ENCODE data around the gene SPECC1L. TPM values are rescaled to one million over a fixed set of nuclear protein-coding genes. Genes with fewer than 3 reads are reported as not detected.

Gene SPECC1L
- total RNA-seq, 1 experiment from 2014 or later, result 40.8 TPM

- TF ChIP-seq EGR1 (IDR thresholded peaks at IDR 0.05; ENCODE audit: low read depth) (no peak), ZBTB33 (IDR thresholded peaks at IDR 0.05; ENCODE audit: extremely low read depth, insufficient replicate concordance, low read length) (no peak), SP1 (IDR thresholded peaks at IDR 0.05; ENCODE audit: low read depth) (no peak), RAD21 (IDR thresholded peaks at IDR 0.05; ENCODE audit: low read depth) (no peak), ZNF274 (IDR thresholded peaks at IDR 0.05; ENCODE audit: low read depth, low read length) (no peak), TCF7L2 (IDR thresholded peaks at IDR 0.05; ENCODE audit: borderline replicate concordance, extremely low read depth, insufficient read depth, insufficient read length) (no peak), CTCF (IDR thresholded peaks at IDR 0.05 in 2 of 3, conservative IDR thresholded peaks at IDR 0.05 in 1 of 3; ENCODE audit: borderline replicate concordance in 1 of 3, insufficient read depth in 1 of 3, low read depth in 2 of 3, low read length in 2 of 3) (no peak)
- no peak within 1 kb of the TSS for H2AFZ ChIP-seq (ENCODE audit: low read depth, low read length, poor library complexity, severe bottlenecking)
- H3K27me3 ChIP-seq (ENCODE audit: insufficient read depth, low read length), result no peaks in the 10 kb centered on the region
- peaks cover 0 to 11% of the 10 kb centered on the region in 2 experiments; a peak in 2 of 4 replicates for H3K4me1 ChIP-seq (ENCODE audit: control insufficient read depth in 1 of 2, insufficient read depth in 2 of 2, low read length in 2 of 2)
- no peak within 1 kb of the TSS for H3K27ac ChIP-seq (ENCODE audit: low read depth, low read length)
- no peaks in the 10 kb centered on the region for H3K79me2 ChIP-seq (ENCODE audit: insufficient read depth, low read length)
- BruUV-seq (replicated peaks), result no TSS peak
- H3K9me2 ChIP-seq (ENCODE audit: insufficient read depth), result no peaks in the 10 kb centered on the region
- ChIA-PET RAD21 (ENCODE audit: low non-redundant PET in 1 of 2, low total read pairs in 2 of 2, uncharacterized antibody in 2 of 2, unreplicated experiment in 2 of 2) (no interaction called here), CTCF (no interaction called here), POLR2A (no interaction called here)
- H3K4me2 ChIP-seq (ENCODE audit: low read length), result no peak within 1 kb of the TSS
- ATAC-seq (no peak), DNase-seq (ENCODE audit: low read depth, low spot score) (no peak)
- no peaks in the 10 kb centered on the region for H3K36me3 ChIP-seq (ENCODE audit: control insufficient read depth in 1 of 2, insufficient read depth in 2 of 2, low read length in 2 of 2)
- no peaks in the 10 kb centered on the region for H4K20me1 ChIP-seq (ENCODE audit: insufficient read depth)
- no peak within 1 kb of the TSS for H3K4me3 ChIP-seq (replicated peaks in 1 of 2; ENCODE audit: low read depth in 1 of 2, low read length in 2 of 2)
- H3K9me3 ChIP-seq (ENCODE audit: control insufficient read depth in 1 of 2, insufficient read depth in 1 of 2, low read depth in 1 of 2, low read length in 2 of 2), result no peaks in the 10 kb centered on the region
- no peak within 1 kb of the TSS for H3K9ac ChIP-seq (ENCODE audit: low read length)
- intact Hi-C loops (cut with micrococcal nuclease), result no loop called here
Observed at GRCh38 chr22:24427500-24428164, 157.0 kb downstream of the SPECC1L start, which contains the start of gene ADORA2A. Gene ADORA2A, plus strand, starts transcription at chr22:24427599. Its CDS starts 5,806 bp downstream, at chr22:24433405.
